CD4-positive, alpha-beta T cell treated with Interferon gamma for 1 hour (primary cell): Measurements from ENCODE around the gene ARHGAP19.
"Not testable (repeated sequence)": the region's sequence is repeated elsewhere in the genome, so short reads cannot be mapped to it uniquely, and the experiment has no call there.

Experiments
- DNase-seq: peaks from one replicate; pipeline ENCODE4 v3.0.0-alpha.2; 2020

ARHGAP19 gene

GRCh38 chr10:97279121-97279815 lies 13.2 kb downstream of the ARHGAP19 start:
- DNase-seq, result no peak

- no peak for DNase-seq
Measured at GRCh38 chr10:97278491-97278989, 13.9 kb downstream of the ARHGAP19 start.

GRCh38 chr10:97277551-97277950 lies 14.9 kb downstream of the ARHGAP19 start:
- no peak for DNase-seq

GRCh38 chr10:97274828-97275227 lies 17.6 kb downstream of the ARHGAP19 start:
- no peak for DNase-seq

GRCh38 chr10:97273700-97274099 lies 18.7 kb downstream of the ARHGAP19 start:
- no peak for DNase-seq

GRCh38 chr10:97270523-97271154 lies 21.8 kb downstream of the ARHGAP19 start:
- no peak for DNase-seq

- no peak for DNase-seq
Measured at GRCh38 chr10:97267671-97268070, 24.8 kb downstream of the ARHGAP19 start.

- DNase-seq, result not testable (repeated sequence)
Measured at GRCh38 chr10:97265095-97265494, 27.3 kb downstream of the ARHGAP19 start.

GRCh38 chr10:97263971-97264370 lies 28.5 kb downstream of the ARHGAP19 start:
- no peak for DNase-seq

- no peak for DNase-seq
Measured at GRCh38 chr10:97261656-97262055, 30.8 kb downstream of the ARHGAP19 start.

- DNase-seq, result no peak
Measured at GRCh38 chr10:97261183-97261582, 31.3 kb downstream of the ARHGAP19 start.

GRCh38 chr10:97259119-97259518 lies 33.3 kb downstream of the ARHGAP19 start:
- no peak for DNase-seq

- no peak for DNase-seq
Measured at GRCh38 chr10:97256356-97256755, 36.1 kb downstream of the ARHGAP19 start.

- no peak for DNase-seq
Measured at GRCh38 chr10:97255512-97256293, 36.7 kb downstream of the ARHGAP19 start.

GRCh38 chr10:97254694-97255093 lies 37.7 kb downstream of the ARHGAP19 start:
- DNase-seq, result no peak

- DNase-seq, result no peak
Measured at GRCh38 chr10:97250952-97251351, 41.5 kb downstream of the ARHGAP19 start.

GRCh38 chr10:97243836-97244235 lies 48.6 kb downstream of the ARHGAP19 start:
- DNase-seq, result no peak

- DNase-seq, result no peak
Measured at GRCh38 chr10:97238855-97239254, 53.6 kb downstream of the ARHGAP19 start.

- DNase-seq, result no peak
Measured at GRCh38 chr10:97235353-97235752, 57.1 kb downstream of the ARHGAP19 start.

GRCh38 chr10:97234400-97234799 lies 58.0 kb downstream of the ARHGAP19 start:
- no peak for DNase-seq

GRCh38 chr10:97230146-97230545 lies 62.3 kb downstream of the ARHGAP19 start:
- DNase-seq, result no peak

GRCh38 chr10:97229322-97230015 lies 63.0 kb downstream of the ARHGAP19 start:
- DNase-seq, result no peak

- no peak for DNase-seq
Measured at GRCh38 chr10:97228775-97229157, 63.7 kb downstream of the ARHGAP19 start.
